HL-60/S4 treated with retinoic acid at 250 ng/mL for 4 days and 3 days (cell line): ENCODE results near the gene SPDYE6.
"Not testable (repeated sequence)": the region's sequence is repeated elsewhere in the genome, so short reads cannot be mapped to it uniquely, and the experiment has no call there.

Source experiments
- in situ Hi-C: fragments of 300-500 bp; cut with MboI; formaldehyde crosslinking; loops from 2 replicates; pipeline ENCODE4 v1.7.0; 2022; ENCODE audit warnings: low sequenced_read_pairs

The SPDYE6 gene

GRCh38 chr7:102319671-102320070 is 36.6 kb downstream of the SPDYE6 start:
- in situ Hi-C loops: no loop called here

- in situ Hi-C loops: no loop called here
Measured at GRCh38 chr7:102318482-102318971, 37.7 kb downstream of the SPDYE6 start.

GRCh38 chr7:102317231-102318059 is 38.8 kb downstream of the SPDYE6 start:
- in situ Hi-C loops: no loop called here

GRCh38 chr7:102313997-102314780 is 42.1 kb downstream of the SPDYE6 start:
- in situ Hi-C loops: no loop called here

- in situ Hi-C loops: no loop called here
Measured at GRCh38 chr7:102312317-102312716, 43.9 kb downstream of the SPDYE6 start.

GRCh38 chr7:102310414-102310815 is 45.8 kb downstream of the SPDYE6 start:
- in situ Hi-C loops: no loop called here

GRCh38 chr7:102306916-102307677 is 49.1 kb downstream of the SPDYE6 start:
- in situ Hi-C loops: no loop called here

- in situ Hi-C loops: no loop called here
Measured at GRCh38 chr7:102305414-102306268, 50.6 kb downstream of the SPDYE6 start.

- in situ Hi-C loops: no loop called here
Measured at GRCh38 chr7:102304668-102305067, 51.6 kb downstream of the SPDYE6 start.

- in situ Hi-C loops: no loop called here
Measured at GRCh38 chr7:102303669-102304422, 52.4 kb downstream of the SPDYE6 start.

- in situ Hi-C loops: no loop called here
Measured at GRCh38 chr7:102302025-102302424, 54.2 kb downstream of the SPDYE6 start.

- in situ Hi-C loops: not testable (repeated sequence)
Measured at GRCh38 chr7:102301367-102301766, 54.9 kb downstream of the SPDYE6 start.

- in situ Hi-C loops: no loop called here
Measured at GRCh38 chr7:102300643-102301221, 55.5 kb downstream of the SPDYE6 start.

- in situ Hi-C loops: no loop called here
Measured at GRCh38 chr7:102297487-102298218, 58.6 kb downstream of the SPDYE6 start.

- in situ Hi-C loops: no loop called here
Measured at GRCh38 chr7:102296514-102296913, 59.7 kb downstream of the SPDYE6 start.

- in situ Hi-C loops: no loop called here
Measured at GRCh38 chr7:102296179-102296438, 60.1 kb downstream of the SPDYE6 start.
